B cell (primary cell): ENCODE measurements around the gene CD44. TPM values are rescaled to one million over a fixed set of nuclear protein-coding genes. Genes with fewer than 3 reads are reported as not detected.

Experiments
- ATAC-seq: fragments of 200-7000 bp; cut with Tn5 transposase; one replicate; pipeline ENCODE4 v1.10.0; 2021; ENCODE audit warnings: low read depth, mild to moderate bottlenecking, moderate number of reproducible peaks, moderate library complexity
- CTCF ChIA-PET: fragments of 350-600 bp; sonication (Branson Sonifier 250); formaldehyde crosslinking; loops from one replicate; lab custom pipeline; 2021; ENCODE audit warnings: antibody characterized with exemption, inconsistent platforms; lab: Charles Lee
- POLR2A ChIA-PET: fragments of 350-600 bp; sonication (Branson Sonifier 250); formaldehyde crosslinking; loops from one replicate; lab custom pipeline; 2021; ENCODE audit warnings: antibody characterized with exemption; lab: Charles Lee
- DNase-seq: peaks from one replicate; pipeline ENCODE4 v3.0.0; 2013
- H2AFZ ChIP-seq: 2 replicates; pipeline ENCODE4 v1.6.1; 2012; ENCODE audit warnings: mild to moderate bottlenecking, low read depth, low read length; ENCODE audit not compliant: insufficient read depth, poor library complexity, severe bottlenecking
- H3K27ac ChIP-seq, 2 donors: 1 replicate in 1 of 2; 2 replicates in 1 of 2; pipeline ENCODE4 v1.5.1; 2012 to 2013; ENCODE audit warnings: low read length in 2 of 2, mild to moderate bottlenecking in 2 of 2, moderate library complexity in 1 of 2
- H3K27me3 ChIP-seq, 4 experiments: fragments of 200-600 bp in 1 of 4; sonication (generic) in 1 of 4; replicated peaks in 1 of 4; 1 replicate in 2 of 4; 2 replicates in 2 of 4; pipeline versions ENCODE4 v1.6.1 to v1.7.0; 2013 to 2016; ENCODE audit warnings: low read length in 3 of 4, mild to moderate bottlenecking in 2 of 4, mixed read lengths in 1 of 4, moderate library complexity in 1 of 4; ENCODE audit not compliant: insufficient read depth in 4 of 4, control insufficient read depth in 3 of 4; ENCODE audit errors: control extremely low read depth in 1 of 4
- H3K36me3 ChIP-seq, 2 experiments: replicated peaks in 1 of 2; 1 replicate in 1 of 2; 2 replicates in 1 of 2; pipeline versions ENCODE4 v1.6.1 to v1.7.1; 2013; ENCODE audit warnings: low read length in 1 of 2; ENCODE audit not compliant: insufficient read depth in 2 of 2, control insufficient read depth in 1 of 2; ENCODE audit errors: control extremely low read depth in 1 of 2, extremely low read depth in 1 of 2
- H3K4me1 ChIP-seq, 2 donors: fragments of 200-600 bp in 1 of 2; sonication (generic) in 1 of 2; 1 replicate in 1 of 2; 2 replicates in 1 of 2; pipeline versions ENCODE4 v1.5.1 to v1.6.1; 2013 to 2017; ENCODE audit warnings: low read length in 2 of 2; ENCODE audit not compliant: control insufficient read depth in 2 of 2, insufficient read depth in 2 of 2
- H3K4me2 ChIP-seq: replicated peaks from 2 replicates; pipeline ENCODE3; 2012; ENCODE audit warnings: mild to moderate bottlenecking, low read depth, low read length; ENCODE audit not compliant: poor library complexity, severe bottlenecking
- H3K4me3 ChIP-seq, 5 experiments: fragments of 200-600 bp in 1 of 5; sonication (generic) in 1 of 5; 1 replicate in 3 of 5; 2 replicates in 2 of 5; pipeline versions ENCODE4 v1.5.1 to v1.7.0; 2011 to 2016; ENCODE audit warnings: low read length in 4 of 5, mild to moderate bottlenecking in 4 of 5, low read depth in 2 of 5, control low read depth in 1 of 5, moderate library complexity in 1 of 5; ENCODE audit not compliant: insufficient read depth in 1 of 5; ENCODE audit errors: control extremely low read depth in 1 of 5, extremely low read depth in 1 of 5
- H3K79me2 ChIP-seq: fragments of 200-600 bp; sonication (generic); one replicate; pipeline ENCODE4 v1.6.0; 2016; ENCODE audit warnings: low read length; ENCODE audit not compliant: control insufficient read depth, insufficient read depth
- H3K9ac ChIP-seq: fragments of 200-600 bp; sonication (generic); 2 replicates; pipeline ENCODE4 v1.6.1; 2017; ENCODE audit warnings: mild to moderate bottlenecking, low read length, moderate library complexity
- H3K9me3 ChIP-seq, 3 donors: one replicate each; pipeline versions ENCODE4 v1.6.1 to v1.7.1; 2013; ENCODE audit warnings: low read length in 2 of 3; ENCODE audit not compliant: control insufficient read depth in 2 of 3, insufficient read depth in 1 of 3; ENCODE audit errors: control extremely low read depth in 1 of 3
- H4K20me1 ChIP-seq: 2 replicates; pipeline ENCODE4 v1.6.0; 2012; ENCODE audit warnings: mild to moderate bottlenecking, low read length; ENCODE audit not compliant: insufficient read depth, control insufficient read depth, poor library complexity, severe bottlenecking
- H3K27ac Mint-ChIP-seq: one replicate; pipeline ENCODE4 v1.8.0; 2021; ENCODE audit warnings: mixed read lengths
- H3K27me3 Mint-ChIP-seq: one replicate; pipeline ENCODE4 v1.8.0; 2021; ENCODE audit warnings: mixed read lengths
- H3K4me1 Mint-ChIP-seq: one replicate; pipeline ENCODE4 v1.8.0; 2021; ENCODE audit warnings: mixed read lengths
- H3K4me3 Mint-ChIP-seq: one replicate; pipeline ENCODE4 v1.8.0; 2021; ENCODE audit warnings: mixed read lengths
- H3K9me3 Mint-ChIP-seq: one replicate; pipeline ENCODE4 v1.8.0; 2022; ENCODE audit warnings: mixed read lengths; ENCODE audit not compliant: insufficient read depth
- EZH2 ChIP-seq: IDR thresholded peaks from 2 replicates; pipeline ENCODE4 v1.6.1; 2012; ENCODE audit warnings: borderline replicate concordance, low read depth, mild to moderate bottlenecking, moderate library complexity, low read length; ENCODE audit not compliant: insufficient read depth, poor library complexity, severe bottlenecking
- WGBS: methylation state at CpG from one replicate; pipeline ENCODE4 v1.1.5; 2013; ENCODE audit warnings: missing lambda C conversion rate; ENCODE audit not compliant: insufficient coverage; 5-methylcytosine and 5-hydroxymethylcytosine counted together
- intact Hi-C: fragments of 100-400 bp; cut with micrococcal nuclease; formaldehyde crosslinking; loops from one replicate; pipeline ENCODE4 v1.10.0; 2022
- polyA plus RNA-seq: library from polyadenylated mRNA; depleted of rRNA; stranded (reverse); fragments of >200 nt; gene quantifications from 2 replicates; pipeline ENCODE4 v1.2.3, GENCODE V29; 2012
- total RNA-seq, 2 donors: library from RNA; stranded (reverse); fragments of 120-200 nt in 1 of 2; gene quantifications; 1 replicate in 1 of 2; 2 replicates in 1 of 2; pipeline versions ENCODE4 v1.2.3 to v1.2.4, GENCODE V29; 2013 to 2022
- TF ChIP-seq, protein P1 (sequence below): fragments of 200-600 bp; IDR thresholded peaks from one replicate; pipeline ENCODE4 v1.8.0; 2022; ENCODE audit warnings: antibody characterized with exemption, mild to moderate bottlenecking

CD44 gene
- total and polyA plus RNA-seq, 2 donors (not counting 1 experiment from before 2014, with no cell fraction given), result 261 to 896 TPM

GRCh38 chr11:35183326-35183925 is 44.5 kb downstream of the CD44 start:
- Histone ChIP-seq H3K36me3 (peaks cover 46 to 84% of the 10 kb centered on the region in 2 experiments), H3K4me1 (peaks cover 38 to 41% of the 10 kb centered on the region in 2 donors), H3K9me3 (no peaks in the 10 kb centered on the region), H3K79me2 (peaks cover 85% of the 10 kb centered on the region), H3K4me3 (no peak overlapping the region), H4K20me1 (no peaks in the 10 kb centered on the region), H3K27me3 (no peaks in the 10 kb centered on the region), H3K4me2 (peak overlapping the region; percentile 67), H3K9ac (peak overlapping the region; percentile 5), H3K27ac (peak overlapping the region; percentile 68 to 80), H2AFZ (no peak overlapping the region)
- intact Hi-C loops, result loop anchor here (2.0 to 5.0 kb wide), 2 partner anchors 19 to 186 kb away; no protein-coding TSS in a partner anchor
- TF ChIP-seq, protein P1, sequence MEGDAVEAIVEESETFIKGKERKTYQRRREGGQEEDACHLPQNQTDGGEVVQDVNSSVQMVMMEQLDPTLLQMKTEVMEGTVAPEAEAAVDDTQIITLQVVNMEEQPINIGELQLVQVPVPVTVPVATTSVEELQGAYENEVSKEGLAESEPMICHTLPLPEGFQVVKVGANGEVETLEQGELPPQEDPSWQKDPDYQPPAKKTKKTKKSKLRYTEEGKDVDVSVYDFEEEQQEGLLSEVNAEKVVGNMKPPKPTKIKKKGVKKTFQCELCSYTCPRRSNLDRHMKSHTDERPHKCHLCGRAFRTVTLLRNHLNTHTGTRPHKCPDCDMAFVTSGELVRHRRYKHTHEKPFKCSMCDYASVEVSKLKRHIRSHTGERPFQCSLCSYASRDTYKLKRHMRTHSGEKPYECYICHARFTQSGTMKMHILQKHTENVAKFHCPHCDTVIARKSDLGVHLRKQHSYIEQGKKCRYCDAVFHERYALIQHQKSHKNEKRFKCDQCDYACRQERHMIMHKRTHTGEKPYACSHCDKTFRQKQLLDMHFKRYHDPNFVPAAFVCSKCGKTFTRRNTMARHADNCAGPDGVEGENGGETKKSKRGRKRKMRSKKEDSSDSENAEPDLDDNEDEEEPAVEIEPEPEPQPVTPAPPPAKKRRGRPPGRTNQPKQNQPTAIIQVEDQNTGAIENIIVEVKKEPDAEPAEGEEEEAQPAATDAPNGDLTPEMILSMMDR, result no peak
- no peak for TF ChIP-seq EZH2
- peak overlapping the region; percentile 46 for H3K27ac Mint-ChIP-seq
- 100% methylated on average over 1 of the region's 2 CpGs for WGBS
- H3K4me1 Mint-ChIP-seq, result peaks cover 73% of the 10 kb centered on the region
- no peaks in the 10 kb centered on the region for H3K9me3 Mint-ChIP-seq
- H3K27me3 Mint-ChIP-seq, result no peaks in the 10 kb centered on the region
- ChIA-PET CTCF (interaction anchor here (0.7 to 2.1 kb wide), 13 partner anchors 10 to 257 kb away, joined by 3 to 9 read pairs (median 4); no protein-coding TSS in a partner anchor), POLR2A (interaction anchor here (0.7 to 1.0 kb wide), 4 partner anchors 9 to 186 kb away, joined by 4 to 8 read pairs (median 6); no protein-coding TSS in a partner anchor)
- ATAC-seq (no peak), DNase-seq (no peak)
- no peak overlapping the region for H3K4me3 Mint-ChIP-seq

GRCh38 chr11:35185696-35186095 is 46.7 kb downstream of the CD44 start:
- ChIA-PET CTCF (interaction anchor here (0.9 to 1.9 kb wide), 3 partner anchors 22 to 599 kb away, joined by 3 to 9 read pairs (median 3); no protein-coding TSS in a partner anchor), POLR2A (interaction anchor here (1.2 kb wide), 1 partner anchor 20 kb away, joined by 3 read pairs; no protein-coding TSS in a partner anchor)
- no peaks in the 10 kb centered on the region for H3K9me3 Mint-ChIP-seq
- Histone ChIP-seq H3K4me3 (no peak overlapping the region), H4K20me1 (no peaks in the 10 kb centered on the region), H3K79me2 (peaks cover 80% of the 10 kb centered on the region), H3K9ac (no peak overlapping the region), H3K36me3 (peaks cover 45 to 83% of the 10 kb centered on the region in 2 experiments), H3K4me2 (no peak overlapping the region), H3K27ac (peak overlapping the region in 1 of 2 donors; percentile 34), H3K4me1 (peaks cover 26 to 27% of the 10 kb centered on the region in 2 donors), H3K27me3 (no peaks in the 10 kb centered on the region), H3K9me3 (no peaks in the 10 kb centered on the region), H2AFZ (no peak overlapping the region)
- H3K27ac Mint-ChIP-seq, result peak overlapping the region; percentile 32
- no peaks in the 10 kb centered on the region for H3K27me3 Mint-ChIP-seq
- no peak overlapping the region for H3K4me3 Mint-ChIP-seq
- DNase-seq (no peak), ATAC-seq (no peak)
- peaks cover 60% of the 10 kb centered on the region for H3K4me1 Mint-ChIP-seq
- TF ChIP-seq, protein P1, result no peak
- TF ChIP-seq EZH2, result no peak
- WGBS, result 88% methylated on average over 2 of the region's 2 CpGs
- intact Hi-C loops, result no loop called here
